Endothelial cell of umbilical vein (primary cell): ENCODE measurements around the gene PSME3.

ENCODE experiments used
- CTCF ChIP-seq, 2 donors: IDR thresholded peaks; 1 replicate in 1 of 2; 2 replicates in 1 of 2; pipeline ENCODE4 v1.5.1; 2011; ENCODE audit warnings: low read length in 2 of 2, mild to moderate bottlenecking in 2 of 2, moderate library complexity in 2 of 2, control low read depth in 1 of 2, inconsistent platforms in 1 of 2, low read depth in 1 of 2; ENCODE audit not compliant: insufficient read depth in 1 of 2; ENCODE audit errors: extremely low read depth in 1 of 2
- EZH2 ChIP-seq: IDR thresholded peaks from 2 replicates; pipeline ENCODE4 v1.6.1; 2012; ENCODE audit warnings: borderline replicate concordance, low read depth, mild to moderate bottlenecking, moderate library complexity, low read length, inconsistent platforms; ENCODE audit not compliant: severe bottlenecking
- FOS ChIP-seq: IDR thresholded peaks from 2 replicates; pipeline ENCODE4 v1.6.1; 2011; ENCODE audit warnings: mild to moderate bottlenecking, low read length, moderate library complexity, borderline replicate concordance; ENCODE audit not compliant: insufficient read depth
- JUN ChIP-seq: IDR thresholded peaks from 2 replicates; pipeline ENCODE4 v1.6.1; 2011; ENCODE audit warnings: borderline replicate concordance, low read depth; ENCODE audit not compliant: insufficient read length, insufficient read depth
- POLR2A ChIP-seq: IDR thresholded peaks from 2 replicates; pipeline ENCODE4 v1.6.1; 2012; ENCODE audit warnings: low read depth, mild to moderate bottlenecking, control low read depth, low read length
- POLR2AphosphoS5 ChIP-seq: IDR thresholded peaks from 2 replicates; pipeline ENCODE4 v1.6.1; 2012; ENCODE audit warnings: low read depth, mild to moderate bottlenecking, control low read depth, low read length, moderate library complexity; ENCODE audit not compliant: insufficient read depth

- TF ChIP-seq CTCF (IDR thresholded peaks at IDR 0.05; ENCODE audit: extremely low read depth in 1 of 2, insufficient read depth in 1 of 2, low read depth in 1 of 2, low read length in 2 of 2) (no peak), EZH2 (no peak), POLR2AphosphoS5 (no peak), POLR2A (no peak), JUN (no peak), FOS (no peak)
Observed at GRCh38 chr17:42883802-42884558, 50.8 kb downstream of the PSME3 start.
